WTC11 (cell line): ENCODE results near the gene TMEM272.

Experiments used
- ATF3 ChIP-seq: sonication (generic); formaldehyde crosslinking; conservative IDR thresholded peaks from 2 replicates; pipeline ENCODE4 v1.8.1; 2022; ENCODE audit warnings: mild to moderate bottlenecking, missing genetic modification reagents
- CTCF ChIP-seq: fragments of 200-600 bp; IDR thresholded peaks from 2 replicates; pipeline ENCODE4 v1.8.0; 2022; ENCODE audit warnings: antibody characterized with exemption
- E2F5 ChIP-seq: sonication (generic); formaldehyde crosslinking; IDR thresholded peaks from 2 replicates; pipeline ENCODE4 v1.8.1; 2022; ENCODE audit warnings: mild to moderate bottlenecking, moderate library complexity, missing genetic modification reagents
- ETV6 ChIP-seq: sonication (generic); formaldehyde crosslinking; IDR thresholded peaks from 2 replicates; pipeline ENCODE4 v1.8.1; 2022; ENCODE audit warnings: mild to moderate bottlenecking, missing genetic modification reagents
- GABPB1 ChIP-seq: sonication (generic); formaldehyde crosslinking; IDR thresholded peaks from 2 replicates; pipeline ENCODE4 v1.8.1; 2023; ENCODE audit warnings: mild to moderate bottlenecking, missing genetic modification reagents
- OVOL2 ChIP-seq: fragments of 250-450 bp; sonication (Bioruptor Pico); IDR thresholded peaks from 2 replicates; pipeline ENCODE4 v1.9.0; 2021; ENCODE audit warnings: mild to moderate bottlenecking, borderline replicate concordance
- TEAD4 ChIP-seq: sonication (generic); formaldehyde crosslinking; IDR thresholded peaks from 2 replicates; pipeline ENCODE4 v1.8.0; 2022; ENCODE audit warnings: mild to moderate bottlenecking, missing genetic modification reagents
- ZBTB43 ChIP-seq: sonication (generic); formaldehyde crosslinking; IDR thresholded peaks from 2 replicates; pipeline ENCODE4 v1.8.1; 2023; ENCODE audit warnings: mild to moderate bottlenecking, missing genetic modification reagents
- TF ChIP-seq, protein P1 (sequence below): sonication (generic); formaldehyde crosslinking; IDR thresholded peaks from 2 replicates; pipeline ENCODE4 v1.8.1; 2022; ENCODE audit warnings: missing genetic modification reagents, borderline replicate concordance
- TF ChIP-seq, protein P2 (sequence below): fragments of 250-450 bp; sonication (Bioruptor Pico); IDR thresholded peaks from 2 replicates; pipeline ENCODE4 v2.1.2; 2022; ENCODE audit warnings: mild to moderate bottlenecking, moderate library complexity

- no peak for TF ChIP-seq CTCF
- TF ChIP-seq, protein P1, sequence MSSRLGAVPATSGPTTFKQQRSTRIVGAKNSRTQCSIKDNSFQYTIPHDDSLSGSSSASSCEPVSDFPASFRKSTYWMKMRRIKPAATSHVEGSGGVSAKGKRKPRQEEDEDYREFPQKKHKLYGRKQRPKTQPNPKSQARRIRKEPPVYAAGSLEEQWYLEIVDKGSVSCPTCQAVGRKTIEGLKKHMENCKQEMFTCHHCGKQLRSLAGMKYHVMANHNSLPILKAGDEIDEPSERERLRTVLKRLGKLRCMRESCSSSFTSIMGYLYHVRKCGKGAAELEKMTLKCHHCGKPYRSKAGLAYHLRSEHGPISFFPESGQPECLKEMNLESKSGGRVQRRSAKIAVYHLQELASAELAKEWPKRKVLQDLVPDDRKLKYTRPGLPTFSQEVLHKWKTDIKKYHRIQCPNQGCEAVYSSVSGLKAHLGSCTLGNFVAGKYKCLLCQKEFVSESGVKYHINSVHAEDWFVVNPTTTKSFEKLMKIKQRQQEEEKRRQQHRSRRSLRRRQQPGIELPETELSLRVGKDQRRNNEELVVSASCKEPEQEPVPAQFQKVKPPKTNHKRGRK, result no peak
- no peak for TF ChIP-seq ATF3 (CRISPR knock-in tag)
- no peak for TF ChIP-seq E2F5 (CRISPR knock-in tag)
- no peak for TF ChIP-seq TEAD4
- TF ChIP-seq GABPB1 (CRISPR knock-in tag), result no peak
- TF ChIP-seq, protein P2, sequence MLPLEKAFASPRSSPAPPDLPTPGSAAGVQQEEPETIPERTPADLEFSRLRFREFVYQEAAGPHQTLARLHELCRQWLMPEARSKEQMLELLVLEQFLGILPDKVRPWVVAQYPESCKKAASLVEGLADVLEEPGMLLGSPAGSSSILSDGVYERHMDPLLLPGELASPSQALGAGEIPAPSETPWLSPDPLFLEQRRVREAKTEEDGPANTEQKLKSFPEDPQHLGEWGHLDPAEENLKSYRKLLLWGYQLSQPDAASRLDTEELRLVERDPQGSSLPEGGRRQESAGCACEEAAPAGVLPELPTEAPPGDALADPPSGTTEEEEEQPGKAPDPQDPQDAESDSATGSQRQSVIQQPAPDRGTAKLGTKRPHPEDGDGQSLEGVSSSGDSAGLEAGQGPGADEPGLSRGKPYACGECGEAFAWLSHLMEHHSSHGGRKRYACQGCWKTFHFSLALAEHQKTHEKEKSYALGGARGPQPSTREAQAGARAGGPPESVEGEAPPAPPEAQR (CRISPR knock-in tag), result no peak
- TF ChIP-seq OVOL2 (CRISPR knock-in tag), result no peak
- TF ChIP-seq ETV6, result no peak
- TF ChIP-seq ZBTB43 (CRISPR knock-in tag), result no peak
These were observed 21.6 kb downstream of the TMEM272 start for GRCh38 chr13:51823359-51823758.
